ENCODE measurements around the gene DPRX. TPM values are rescaled to one million over a fixed set of nuclear protein-coding genes. Genes with fewer than 3 reads are reported as not detected.
"Not testable (repeated sequence)": the region's sequence is repeated elsewhere in the genome, so short reads cannot be mapped to it uniquely, and the experiment has no call there.

Gene DPRX
- polyA plus RNA-seq, 3 donors: not detected

GRCh38 chr19:53644061-53644816 is 12.4 kb downstream of the DPRX start:
- no peak for DNase-seq (ENCODE audit: low read depth in 3 of 3, low spot score in 2 of 3)

DNA sequence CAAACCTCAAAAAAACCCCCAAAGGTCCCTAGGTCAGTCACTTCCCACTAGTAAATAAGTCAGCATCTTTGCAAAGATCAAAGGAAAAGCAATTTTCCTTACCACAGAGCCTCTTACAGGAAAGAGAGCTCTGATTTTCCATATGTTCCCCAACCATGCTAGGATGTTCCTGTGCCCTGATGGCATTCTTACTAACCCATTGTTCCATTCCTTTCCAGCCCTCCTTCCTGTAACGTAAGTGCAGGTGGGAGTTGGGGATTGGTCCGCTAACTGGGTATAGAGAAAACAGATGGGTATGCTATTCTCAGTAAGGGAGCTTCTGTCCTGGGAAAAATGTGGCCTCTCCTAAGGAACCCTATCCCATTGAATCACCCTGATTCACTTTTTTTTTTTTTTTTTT is 14.3 kb downstream of the DPRX start:
- no peak for DNase-seq (ENCODE audit: low read depth in 3 of 3, low spot score in 2 of 3)

- DNase-seq (ENCODE audit: low read depth in 3 of 3, low spot score in 2 of 3): no peak
Observed at GRCh38 chr19:53647350-53647749, 15.6 kb downstream of the DPRX start.

DNA sequence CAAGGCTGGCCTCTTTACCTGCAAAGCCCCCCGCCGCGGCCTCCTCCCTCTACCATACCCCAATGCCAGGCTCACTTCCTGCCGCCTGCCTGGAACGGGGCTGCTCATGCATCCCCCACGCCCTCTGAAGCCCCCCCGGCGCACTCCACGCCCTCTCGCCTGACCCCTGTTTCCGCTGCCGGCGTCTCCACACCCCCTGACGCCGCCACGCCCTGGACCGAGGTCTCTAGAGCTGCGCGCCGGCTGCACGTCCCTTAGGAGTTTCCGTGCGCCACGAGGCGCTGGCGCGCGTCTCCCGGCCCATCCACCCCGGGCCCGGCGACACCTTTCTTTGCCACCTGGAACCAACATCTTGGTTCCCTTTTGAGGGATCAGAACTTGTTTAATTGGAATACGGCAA is 16.0 kb downstream of the DPRX start:
- DNase-seq (ENCODE audit: low read depth in 3 of 3, low spot score in 2 of 3): no peak

DNA sequence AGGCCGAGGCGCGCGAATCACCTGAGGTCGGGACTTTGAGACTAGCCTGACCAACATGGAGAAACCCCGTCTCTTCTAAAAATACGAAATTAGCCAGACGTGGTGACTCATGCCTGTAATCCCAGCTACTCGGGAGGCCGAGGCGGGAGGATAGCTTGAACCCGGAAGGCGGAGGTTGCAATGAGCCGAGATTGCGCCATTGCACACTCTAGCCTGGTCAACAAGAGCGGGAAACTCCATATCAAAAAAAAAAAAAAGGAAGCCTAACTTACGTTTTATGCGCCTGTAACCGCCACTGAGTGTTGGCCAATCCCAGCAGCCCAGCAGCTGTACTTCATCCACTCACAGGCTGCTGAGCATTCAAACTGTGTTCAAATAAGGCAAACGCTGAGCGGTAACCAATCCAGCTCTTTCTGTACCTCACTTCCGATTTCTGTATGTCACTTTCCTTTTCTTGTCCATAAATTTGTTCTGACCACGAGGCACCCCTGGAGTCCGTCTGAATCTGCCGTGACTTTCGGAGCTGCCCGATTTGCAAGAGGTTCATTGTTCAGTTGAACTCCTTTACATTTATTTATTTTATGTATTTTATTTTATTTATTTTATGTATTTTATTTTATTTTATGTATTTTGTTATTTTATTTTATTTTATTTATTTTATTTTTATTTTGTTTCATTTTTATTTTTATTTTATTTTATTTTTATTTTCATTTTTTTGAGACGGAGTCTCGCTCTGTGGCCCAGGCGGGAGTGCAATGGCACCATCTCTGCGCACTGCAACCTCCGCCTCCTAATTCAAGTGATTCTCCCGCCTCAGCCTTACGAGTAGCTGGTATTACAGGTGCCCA is 18.2 kb downstream of the DPRX start:
- no peak for DNase-seq (ENCODE audit: low read depth in 3 of 3, low spot score in 2 of 3)

DNA sequence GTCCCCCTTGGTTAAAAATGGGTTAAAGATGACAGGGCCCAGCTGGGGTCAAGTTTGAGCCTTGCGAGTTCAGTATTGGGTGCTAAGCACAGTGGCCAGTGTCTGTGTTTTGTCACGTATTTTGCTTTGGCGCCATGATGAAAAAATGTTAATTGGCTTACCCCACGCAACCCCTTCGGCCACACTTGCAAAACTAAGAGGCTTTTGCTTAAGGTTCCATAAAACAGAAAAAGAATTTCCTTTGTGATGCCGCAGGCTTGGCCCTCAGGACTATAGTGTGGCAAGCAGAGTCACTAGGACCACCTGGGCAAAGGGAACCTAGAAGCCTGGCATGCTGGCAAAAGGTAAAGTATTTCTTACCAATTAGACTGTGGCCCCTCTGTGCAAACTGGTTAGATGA is 20.7 kb downstream of the DPRX start:
- DNase-seq (ENCODE audit: low read depth in 3 of 3, low spot score in 2 of 3): no peak

- no peak for DNase-seq (ENCODE audit: low read depth in 3 of 3, low spot score in 2 of 3)
Observed at GRCh38 chr19:53655042-53655665, 23.4 kb downstream of the DPRX start.

GRCh38 chr19:53657330-53657729 is 25.5 kb downstream of the DPRX start:
- DNase-seq (ENCODE audit: low read depth in 3 of 3, low spot score in 2 of 3): no peak

- DNase-seq (ENCODE audit: low read depth in 3 of 3, low spot score in 2 of 3): no peak
Observed at GRCh38 chr19:53657778-53658177, 26.0 kb downstream of the DPRX start.

DNA sequence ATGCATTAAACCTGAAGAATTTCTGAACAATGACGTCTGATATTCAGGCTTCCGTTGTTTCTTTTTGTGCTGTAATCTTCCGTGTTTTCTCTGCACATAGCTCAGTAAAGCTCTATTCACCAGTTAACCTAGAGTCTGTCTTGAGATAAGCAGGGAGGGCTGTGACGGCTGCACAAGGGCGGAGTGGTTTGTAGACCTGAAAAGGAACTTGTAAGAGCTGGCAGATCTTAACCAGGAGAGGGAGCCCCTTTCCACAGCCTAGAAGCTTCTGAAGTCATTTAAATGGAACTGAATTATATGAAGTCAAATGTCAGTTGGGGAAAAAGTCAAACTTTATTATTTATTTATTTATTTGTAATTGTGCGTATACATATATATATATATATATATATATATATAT is 27.5 kb downstream of the DPRX start:
- peak in 2 of 3 donors; percentile 2 to 27 for DNase-seq (ENCODE audit: low read depth in 3 of 3, low spot score in 2 of 3)

GRCh38 chr19:53660584-53660983 is 28.8 kb downstream of the DPRX start:
- DNase-seq (ENCODE audit: low read depth in 3 of 3, low spot score in 2 of 3): no peak

GRCh38 chr19:53662209-53662608 is 30.4 kb downstream of the DPRX start:
- DNase-seq (ENCODE audit: low read depth in 3 of 3, low spot score in 2 of 3): no peak

GRCh38 chr19:53664152-53664551 is 32.4 kb downstream of the DPRX start:
- DNase-seq (ENCODE audit: low read depth in 3 of 3, low spot score in 2 of 3): no peak

GRCh38 chr19:53664760-53665159 is 33.0 kb downstream of the DPRX start:
- DNase-seq (ENCODE audit: low read depth in 3 of 3, low spot score in 2 of 3): no peak

DNA sequence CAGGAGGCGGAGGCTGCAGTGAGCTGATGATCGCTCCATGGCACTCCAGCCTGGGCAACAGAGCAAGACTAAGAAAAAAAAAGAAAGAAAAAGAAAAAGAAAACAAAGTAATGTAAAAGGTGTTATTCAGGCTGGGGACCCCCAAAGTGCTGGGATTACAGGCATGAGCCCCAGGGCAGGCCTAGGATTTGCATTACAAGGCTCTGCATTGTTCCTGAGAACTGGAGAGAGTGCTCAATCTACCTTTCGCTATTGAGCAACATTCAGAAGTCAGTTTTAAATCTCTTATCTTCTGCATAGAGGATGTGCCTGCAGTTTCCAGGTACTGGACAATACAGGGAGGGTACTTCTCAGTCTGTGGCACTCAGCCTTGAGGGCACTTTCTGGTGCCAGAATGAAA is 34.5 kb downstream of the DPRX start:
- not testable (repeated sequence) for DNase-seq (ENCODE audit: low read depth in 3 of 3, low spot score in 2 of 3)

GRCh38 chr19:53668804-53669203 is 37.0 kb downstream of the DPRX start:
- DNase-seq (ENCODE audit: low read depth in 3 of 3, low spot score in 2 of 3): not testable (repeated sequence)

- no peak for DNase-seq (ENCODE audit: low read depth in 3 of 3, low spot score in 2 of 3)
Observed at GRCh38 chr19:53670345-53670744, 38.5 kb downstream of the DPRX start.

GRCh38 chr19:53671663-53672062 is 39.9 kb downstream of the DPRX start:
- DNase-seq (ENCODE audit: low read depth in 3 of 3, low spot score in 2 of 3): no peak

Data from right renal cortex interstitium (tissue), 3 donors.